ENCODE results near the gene NAA60.

- TF ChIP-seq CTCF (conservative IDR thresholded peaks at IDR 0.05; ENCODE audit: low read length) = no peak
- no peak for TF ChIP-seq EZH2phosphoT487 (IDR thresholded peaks at IDR 0.05; ENCODE audit: borderline replicate concordance)
Measured at GRCh38 chr16:3496386-3496785, 52.9 kb downstream of the NAA60 start.

Data from Loucy (cell line).